HepG2 (cell line): ENCODE results near the gene PIK3CA. TPM values are rescaled to one million over a fixed set of nuclear protein-coding genes. Genes with fewer than 3 reads are reported as not detected.
A peak's percentile ranks its signal among the peaks of the same experiment; 100 is the strongest.

Source experiments
- ATF1 ChIP-seq: IDR thresholded peaks from 2 replicates; pipeline ENCODE4 v1.6.1; 2016; ENCODE audit warnings: mild to moderate bottlenecking, control low read depth
- CREB3 ChIP-seq: sonication (generic); formaldehyde crosslinking; IDR thresholded peaks from 2 replicates; pipeline ENCODE4 v1.5.0; 2020; ENCODE audit warnings: missing genetic modification reagents
- DMAP1 ChIP-seq: IDR thresholded peaks from 2 replicates; pipeline ENCODE4 v1.6.1; 2016
- HES4 ChIP-seq: sonication (generic); formaldehyde crosslinking; IDR thresholded peaks from 2 replicates; pipeline ENCODE4 v1.9.0; 2021; ENCODE audit warnings: mild to moderate bottlenecking, missing genetic modification reagents, borderline replicate concordance
- HMG20B ChIP-seq: conservative IDR thresholded peaks from 2 replicates; pipeline ENCODE4 v1.6.1; 2016; ENCODE audit warnings: missing genetic modification reagents, missing compliant biosample characterization
- HNF1A ChIP-seq, 2 experiments: sonication (generic) in 1 of 2; formaldehyde crosslinking in 1 of 2; IDR thresholded peaks; 2 replicates each; pipeline versions ENCODE4 v1.4.0 to v1.6.1; 2016 to 2020; ENCODE audit warnings: borderline replicate concordance in 1 of 2, low read depth in 1 of 2, mild to moderate bottlenecking in 1 of 2, missing genetic modification reagents in 1 of 2
- JUN ChIP-seq: sonication (generic); formaldehyde crosslinking; IDR thresholded peaks from 2 replicates; pipeline ENCODE4 v1.4.0; 2020; ENCODE audit warnings: mild to moderate bottlenecking, missing genetic modification reagents
- KLF11 ChIP-seq: IDR thresholded peaks from 2 replicates; pipeline ENCODE4 v1.6.1; 2016; ENCODE audit warnings: missing compliant biosample characterization
- MBD4 ChIP-seq: IDR thresholded peaks from 2 replicates; pipeline ENCODE4 v1.6.1; 2012; ENCODE audit warnings: low read length, inconsistent platforms, borderline replicate concordance
- NKX3-1 ChIP-seq: sonication (generic); formaldehyde crosslinking; IDR thresholded peaks from 2 replicates; pipeline ENCODE4 v1.5.0; 2020; ENCODE audit warnings: missing genetic modification reagents
- ONECUT2 ChIP-seq: sonication (generic); formaldehyde crosslinking; IDR thresholded peaks from 2 replicates; pipeline ENCODE4 v1.4.0; 2020; ENCODE audit warnings: missing genetic modification reagents
- PCBP2 ChIP-seq: fragments of 200-400 bp; formaldehyde crosslinking; optimal IDR thresholded peaks from 2 replicates; pipeline ENCODE3; 2018; ENCODE audit warnings: low read length, low read depth; ENCODE audit not compliant: poor library complexity, severe bottlenecking
- RAD21 ChIP-seq: fragments of 450-650 bp; formaldehyde crosslinking; IDR thresholded peaks from 2 replicates; pipeline ENCODE4 v1.5.0; 2020; ENCODE audit warnings: mild to moderate bottlenecking
- RBM39 ChIP-seq: fragments of 200-400 bp; formaldehyde crosslinking; IDR thresholded peaks from one replicate; pipeline ENCODE4 v1.6.1; 2018; ENCODE audit warnings: antibody characterized with exemption, mild to moderate bottlenecking, low read depth, low read length; ENCODE audit not compliant: poor library complexity, severe bottlenecking
- RXRA ChIP-seq: sonication (generic); formaldehyde crosslinking; IDR thresholded peaks from 2 replicates; pipeline ENCODE4 v1.5.1; 2020; ENCODE audit warnings: missing genetic modification reagents
- TBP ChIP-seq: sonication (generic); formaldehyde crosslinking; IDR thresholded peaks from 2 replicates; pipeline ENCODE4 v1.5.0; 2020; ENCODE audit warnings: missing genetic modification reagents
- U2AF2 ChIP-seq: fragments of 200-400 bp; formaldehyde crosslinking; IDR thresholded peaks from 2 replicates; pipeline ENCODE4 v1.6.1; 2017; ENCODE audit warnings: low read depth, mild to moderate bottlenecking, low read length
- ZBTB7B ChIP-seq: sonication (generic); formaldehyde crosslinking; IDR thresholded peaks from 2 replicates; pipeline ENCODE4 v1.4.0; 2020; ENCODE audit warnings: missing genetic modification reagents
- ZFP41 ChIP-seq: sonication (generic); formaldehyde crosslinking; IDR thresholded peaks from 2 replicates; pipeline ENCODE4 v1.4.0; 2020; ENCODE audit warnings: mild to moderate bottlenecking, missing genetic modification reagents, borderline replicate concordance
- ZMAT5 ChIP-seq: sonication (generic); formaldehyde crosslinking; IDR thresholded peaks from 2 replicates; pipeline ENCODE4 v1.5.0; 2020; ENCODE audit warnings: mild to moderate bottlenecking, low read depth, missing genetic modification reagents, borderline replicate concordance
- ZNF292 ChIP-seq: sonication (generic); formaldehyde crosslinking; IDR thresholded peaks from 2 replicates; pipeline ENCODE4 v1.8.1; 2022; ENCODE audit warnings: mild to moderate bottlenecking, low read depth, missing genetic modification reagents, borderline replicate concordance
- ZNF383 ChIP-seq: sonication (generic); formaldehyde crosslinking; IDR thresholded peaks from 2 replicates; pipeline ENCODE4 v1.4.0; 2020; ENCODE audit warnings: missing genetic modification reagents, mild to moderate bottlenecking, borderline replicate concordance
- ZNF543 ChIP-seq: sonication (generic); formaldehyde crosslinking; IDR thresholded peaks from 2 replicates; pipeline ENCODE4 v1.4.0; 2020; ENCODE audit warnings: mild to moderate bottlenecking, missing genetic modification reagents
- ZNF564 ChIP-seq: sonication (generic); formaldehyde crosslinking; IDR thresholded peaks from 2 replicates; pipeline ENCODE4 v1.8.1; 2023; ENCODE audit warnings: mild to moderate bottlenecking, missing genetic modification reagents
- ZNF761 ChIP-seq: sonication (generic); formaldehyde crosslinking; conservative IDR thresholded peaks from 2 replicates; pipeline ENCODE4 v1.4.0; 2020; ENCODE audit warnings: mild to moderate bottlenecking, missing genetic modification reagents
- ZNF780A ChIP-seq: sonication (generic); formaldehyde crosslinking; IDR thresholded peaks from 2 replicates; pipeline ENCODE4 v1.8.0; 2022; ENCODE audit warnings: mild to moderate bottlenecking, missing genetic modification reagents, moderate library complexity
- ZNF879 ChIP-seq: sonication (generic); formaldehyde crosslinking; IDR thresholded peaks from 2 replicates; pipeline ENCODE4 v1.8.1; 2023; ENCODE audit warnings: missing genetic modification reagents
- polyA plus RNA-seq, 8 experiments: library from polyadenylated mRNA; depleted of rRNA in 3 of 8; stranded (reverse) in 7 of 8; unstranded in 1 of 8; fragments of >200 nt; fragmentation: Illumina TruSeq in 4 of 8; extraction: Trizol in 4 of 8; gene quantifications; 2 replicates each; pipeline versions ENCODE4 v1.2.1 to v1.2.3, GENCODE V29; 2011 to 2016; ENCODE audit warnings: low read depth in 4 of 8, missing spikeins in 1 of 8, mixed read lengths in 1 of 8; ENCODE audit not compliant: insufficient read depth in 1 of 8
- total RNA-seq, 5 experiments: library from RNA; depleted of rRNA; stranded (reverse); fragments of >200 nt; fragmentation: Illumina TruSeq; extraction: Trizol; gene quantifications; 2 replicates each; pipeline ENCODE4 v1.2.3, GENCODE V29; 2016; ENCODE audit warnings: low read depth in 1 of 5

Gene PIK3CA
- total and polyA plus RNA-seq, 2 of the 13 experiments (the other 11 are each of a cell fraction or from before 2014, with no cell fraction given): 5.7 to 11.4 TPM

GRCh38 chr3:179148616-179149405, 654 bp downstream of the PIK3CA start (continued):
- no peak for TF ChIP-seq ZFP41 (CRISPR knock-in tag)
- no peak for TF ChIP-seq KLF11 (CRISPR knock-in tag)
- no peak for TF ChIP-seq ATF1 (CRISPR knock-in tag)
- TF ChIP-seq ZMAT5 (CRISPR knock-in tag): no peak
- no peak for TF ChIP-seq ZNF564 (CRISPR knock-in tag)
- no peak for TF ChIP-seq ONECUT2 (CRISPR knock-in tag)
- TF ChIP-seq HES4 (CRISPR knock-in tag): no peak
- no peak for TF ChIP-seq JUN (CRISPR knock-in tag)
- TF ChIP-seq ZNF292 (CRISPR knock-in tag): no peak
- TF ChIP-seq RBM39: no peak
- no peak for TF ChIP-seq HNF1A (IDR thresholded peaks at IDR 0.05; ENCODE audit: low read depth)
- no peak for TF ChIP-seq HNF1A (CRISPR knock-in tag; IDR thresholded peaks at IDR 0.05; ENCODE audit: borderline replicate concordance)
- TF ChIP-seq CREB3 (CRISPR knock-in tag): no peak
- TF ChIP-seq TBP (CRISPR knock-in tag): no peak
- no peak for TF ChIP-seq ZNF761 (CRISPR knock-in tag)
- TF ChIP-seq U2AF2: no peak
- 0 out of 2 replicates have a peak, but pooled peaks have one; percentile 38 for TF ChIP-seq ZNF543 (CRISPR knock-in tag)
- TF ChIP-seq MBD4: no peak
- TF ChIP-seq DMAP1 (CRISPR knock-in tag): peak; percentile 48; the same call in 1 of the 2 replicates
- TF ChIP-seq PCBP2: no peak
- TF ChIP-seq HMG20B (CRISPR knock-in tag): no peak; the same call in 1 of the 2 replicates
- no peak; the same call in 1 of the 2 replicates for TF ChIP-seq RAD21 (CRISPR knock-in tag)
- TF ChIP-seq RXRA (CRISPR knock-in tag): peak; percentile 30; the same call in 1 of the 2 replicates
- TF ChIP-seq ZBTB7B (CRISPR knock-in tag): peak; percentile 43; the same call in 1 of the 2 replicates
- no peak for TF ChIP-seq ZNF879 (CRISPR knock-in tag)
- no peak for TF ChIP-seq ZNF383 (CRISPR knock-in tag)
- TF ChIP-seq NKX3-1 (CRISPR knock-in tag): no peak
- no peak for TF ChIP-seq ZNF780A
